ENCODE results near the gene TMCC2. TPM values are rescaled to one million over a fixed set of nuclear protein-coding genes. Genes with fewer than 3 reads are reported as not detected.

TMCC2 gene
- polyA plus RNA-seq, 1 experiment: 3.4 TPM

DNA sequence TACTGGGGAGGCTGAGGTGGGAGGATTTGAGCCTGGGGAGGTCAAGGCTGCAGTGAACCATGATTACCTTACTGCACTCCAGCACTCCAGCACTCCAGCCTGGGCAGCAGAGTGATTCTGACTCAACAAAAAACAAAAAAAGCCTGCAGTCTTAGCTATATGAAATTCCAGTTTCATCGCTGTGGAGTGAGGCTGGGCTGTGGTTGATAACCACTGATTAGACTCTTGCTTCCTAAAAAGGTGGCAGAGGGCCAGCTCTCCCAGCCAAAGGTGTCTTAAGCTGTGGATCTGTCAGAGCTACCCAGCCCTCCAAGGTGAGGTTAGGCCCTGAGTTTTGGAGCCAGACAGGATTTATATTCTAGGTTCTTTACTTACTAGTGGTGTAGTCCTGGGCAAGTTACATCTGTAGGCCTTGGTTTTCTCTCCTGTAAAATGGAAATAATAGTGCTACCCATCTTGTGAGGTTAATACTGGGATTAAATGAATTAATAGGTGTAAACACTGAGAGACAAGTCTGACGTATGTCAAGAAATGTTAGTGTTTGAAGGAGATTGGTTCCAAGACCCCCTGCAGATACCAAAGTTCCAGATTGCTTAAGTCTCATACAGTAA is 35.9 kb downstream of the TMCC2 start:
- TF ChIP-seq, protein P1, sequence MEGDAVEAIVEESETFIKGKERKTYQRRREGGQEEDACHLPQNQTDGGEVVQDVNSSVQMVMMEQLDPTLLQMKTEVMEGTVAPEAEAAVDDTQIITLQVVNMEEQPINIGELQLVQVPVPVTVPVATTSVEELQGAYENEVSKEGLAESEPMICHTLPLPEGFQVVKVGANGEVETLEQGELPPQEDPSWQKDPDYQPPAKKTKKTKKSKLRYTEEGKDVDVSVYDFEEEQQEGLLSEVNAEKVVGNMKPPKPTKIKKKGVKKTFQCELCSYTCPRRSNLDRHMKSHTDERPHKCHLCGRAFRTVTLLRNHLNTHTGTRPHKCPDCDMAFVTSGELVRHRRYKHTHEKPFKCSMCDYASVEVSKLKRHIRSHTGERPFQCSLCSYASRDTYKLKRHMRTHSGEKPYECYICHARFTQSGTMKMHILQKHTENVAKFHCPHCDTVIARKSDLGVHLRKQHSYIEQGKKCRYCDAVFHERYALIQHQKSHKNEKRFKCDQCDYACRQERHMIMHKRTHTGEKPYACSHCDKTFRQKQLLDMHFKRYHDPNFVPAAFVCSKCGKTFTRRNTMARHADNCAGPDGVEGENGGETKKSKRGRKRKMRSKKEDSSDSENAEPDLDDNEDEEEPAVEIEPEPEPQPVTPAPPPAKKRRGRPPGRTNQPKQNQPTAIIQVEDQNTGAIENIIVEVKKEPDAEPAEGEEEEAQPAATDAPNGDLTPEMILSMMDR (IDR thresholded peaks at IDR 0.05; ENCODE audit: insufficient read depth, low read depth, low read length): no peak
- DNase-seq (ENCODE audit: low read depth): no peak
- CTCF ChIA-PET: interaction anchor here (0.9 to 2.0 kb wide), 4 partner anchors 9 to 275 kb away, joined by 3 to 9 read pairs (median 4); no protein-coding TSS in a partner anchor
- POLR2A ChIA-PET: no interaction called here
- H3K4me3 ChIP-seq (ENCODE audit: low read depth, low read length): no peak overlapping the region
- H3K36me3 ChIP-seq (ENCODE audit: control insufficient read depth, insufficient read depth, low read length): no peaks in the 10 kb centered on the region
- H3K27me3 ChIP-seq (ENCODE audit: control insufficient read depth, insufficient read depth, low read length): no peaks in the 10 kb centered on the region

DNA sequence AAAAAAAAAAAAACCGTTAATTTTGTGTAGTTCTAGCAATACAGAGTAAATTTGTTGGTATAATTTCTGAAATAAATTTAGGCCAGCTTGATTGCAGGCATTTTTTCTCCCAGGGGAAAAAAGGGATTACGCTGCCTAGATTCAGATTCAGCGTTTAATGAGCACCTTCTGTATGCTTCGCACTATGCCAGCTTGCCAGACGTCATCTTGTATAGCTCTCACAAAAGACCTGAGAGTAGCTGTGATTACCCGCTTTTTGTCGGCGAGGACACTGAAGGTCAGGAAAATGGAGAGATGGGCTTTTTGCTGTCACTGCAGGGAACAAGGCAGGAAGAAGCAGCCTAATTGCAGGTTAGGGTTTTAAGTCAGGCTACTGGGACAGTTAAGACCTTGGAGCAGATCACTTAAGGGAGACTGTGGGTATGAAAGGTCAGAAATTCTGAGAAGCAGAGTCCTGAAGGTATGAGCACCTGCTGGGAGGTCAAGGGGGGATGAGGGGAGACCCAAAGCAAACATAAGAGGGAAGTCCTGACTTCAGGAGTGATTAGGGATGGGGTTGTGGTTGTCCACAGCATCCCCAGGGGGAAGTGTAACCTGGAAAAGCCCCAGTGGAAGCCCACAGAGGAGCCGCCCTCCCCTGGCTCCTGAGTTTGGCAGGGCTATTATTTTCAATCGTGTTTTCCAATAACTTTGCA is 39.0 kb downstream of the TMCC2 start:
- DNase-seq (ENCODE audit: low read depth): no peak
- Histone ChIP-seq H3K4me3 (ENCODE audit: low read depth, low read length) (no peak overlapping the region), H3K36me3 (ENCODE audit: control insufficient read depth, insufficient read depth, low read length) (no peaks in the 10 kb centered on the region; the same call in 1 of the 2 replicates), H3K27me3 (ENCODE audit: control insufficient read depth, insufficient read depth, low read length) (no peaks in the 10 kb centered on the region)
- CTCF ChIA-PET: interaction anchor here (1.3 to 2.0 kb wide), 3 partner anchors 10 to 58 kb away, joined by 4 to 12 read pairs (median 6); no protein-coding TSS in a partner anchor
- TF ChIP-seq, protein P1 (IDR thresholded peaks at IDR 0.05; ENCODE audit: insufficient read depth, low read depth, low read length): no peak
- POLR2A ChIA-PET: no interaction called here

DNA sequence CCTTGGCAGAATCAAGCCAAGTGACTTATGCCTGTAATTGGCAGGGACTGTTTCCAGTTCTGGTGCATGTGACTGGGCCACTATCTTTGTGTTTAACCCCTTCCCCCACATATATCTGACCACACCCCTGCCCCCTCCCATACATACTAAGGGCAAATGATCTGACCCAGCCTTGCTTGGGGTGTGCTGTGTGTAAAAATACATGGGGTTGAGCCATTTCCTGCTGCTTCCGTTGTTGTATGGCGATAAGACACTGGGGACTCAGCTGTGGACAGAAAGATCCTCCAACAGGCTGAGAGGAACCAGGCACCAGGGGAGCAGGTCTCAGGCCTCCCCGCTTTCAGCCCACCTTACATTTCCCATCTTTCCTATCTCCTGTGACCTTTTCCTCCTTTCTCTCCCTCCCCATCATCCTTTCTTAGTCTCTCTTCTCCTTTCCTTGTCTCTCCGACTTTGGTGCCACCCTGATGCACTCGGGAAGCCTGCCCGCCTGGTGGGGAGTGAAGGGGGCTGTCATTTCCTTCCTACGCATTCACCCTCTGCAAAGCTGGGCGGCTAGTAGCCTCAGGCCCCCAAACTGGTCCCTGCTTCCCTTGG is 39.7 kb downstream of the TMCC2 start:
- no peaks in the 10 kb centered on the region; the same call in 1 of the 2 replicates for H3K36me3 ChIP-seq (ENCODE audit: control insufficient read depth, insufficient read depth, low read length)
- ChIA-PET POLR2A (no interaction called here), CTCF (interaction anchor here (1.3 to 11.8 kb wide), 2 partner anchors 57 to 60 kb away, joined by 4 to 679 read pairs; partner anchors contain the start of gene NUAK2)
- TF ChIP-seq, protein P1 (IDR thresholded peaks at IDR 0.05; ENCODE audit: insufficient read depth, low read depth, low read length): no peak
- no peak for DNase-seq (ENCODE audit: low read depth)
- H3K4me3 ChIP-seq (ENCODE audit: low read depth, low read length): no peak overlapping the region
- H3K27me3 ChIP-seq (ENCODE audit: control insufficient read depth, insufficient read depth, low read length): no peaks in the 10 kb centered on the region

- TF ChIP-seq, protein P1 (IDR thresholded peaks at IDR 0.05; ENCODE audit: insufficient read depth, low read depth, low read length): no peak
- DNase-seq (ENCODE audit: low read depth): no peak
- Histone ChIP-seq H3K36me3 (ENCODE audit: control insufficient read depth, insufficient read depth, low read length) (no peaks in the 10 kb centered on the region; the same call in 1 of the 2 replicates), H3K4me3 (ENCODE audit: low read depth, low read length) (no peak overlapping the region), H3K27me3 (ENCODE audit: control insufficient read depth, insufficient read depth, low read length) (no peaks in the 10 kb centered on the region)
- POLR2A ChIA-PET: no interaction called here
- CTCF ChIA-PET: interaction anchor here (0.7 to 11.8 kb wide), 4 partner anchors 10 to 255 kb away, joined by 3 to 679 read pairs (median 46); partner anchors contain the start of gene NUAK2
Observed at GRCh38 chr1:205268846-205269680, 41.3 kb downstream of the TMCC2 start.
